GM20000 (cell line): ENCODE results near the gene JUN.

Experiments used
- DNase-seq: peaks from one replicate; pipeline ENCODE4 v3.0.0; 2012; ENCODE audit warnings: low spot score
- CTCF ChIP-seq: IDR thresholded peaks from 2 replicates; pipeline ENCODE4 v1.5.1; 2012; ENCODE audit warnings: mild to moderate bottlenecking, control low read depth; ENCODE audit errors: extremely low read depth, missing control alignments

The JUN gene

GRCh38 chr1:58782178-58783089, 1.4 kb downstream of the JUN start:
- peak; percentile 34 for TF ChIP-seq CTCF

GRCh38 chr1:58781541-58782177, 2.2 kb downstream of the JUN start:
- TF ChIP-seq CTCF: no peak
- DNase-seq: peak; percentile 47

More at GRCh38 chr1:58782178-58783089, 1.4 kb downstream of the JUN start:
- peak; percentile 77 for DNase-seq

- TF ChIP-seq CTCF: no peak
- DNase-seq: no peak
Measured at GRCh38 chr1:58780836-58781452, 2.9 kb downstream of the JUN start.

- DNase-seq: no peak
- no peak for TF ChIP-seq CTCF
Measured at GRCh38 chr1:58780411-58780810, 3.4 kb downstream of the JUN start.

GRCh38 chr1:58779801-58780382, 4.0 kb downstream of the JUN start:
- DNase-seq: no peak
- no peak for TF ChIP-seq CTCF

- no peak for TF ChIP-seq CTCF
- no peak for DNase-seq
Measured at GRCh38 chr1:58779059-58779754, 4.6 kb downstream of the JUN start.
